ENCODE measurements around the gene TMEM106B.

GRCh38 chr7:12194426-12194825 is 16.7 kb upstream of the TMEM106B start:
- TF ChIP-seq POLR2A (IDR thresholded peaks at IDR 0.05; ENCODE audit: low read depth, low read length), result no peak
- TF ChIP-seq POLR2AphosphoS5 (IDR thresholded peaks at IDR 0.05; ENCODE audit: low read depth, low read length), result no peak

All from GM12892 (cell line).